Measurements from ENCODE around the gene LEO1.

Gene LEO1

GRCh38 chr15:51973220-51973619, 1.6 kb upstream of the LEO1 start:
- no peak for DNase-seq (ENCODE audit: insufficient read length, low spot score)
- TF ChIP-seq POLR2A (IDR thresholded peaks at IDR 0.05; ENCODE audit: low read depth, low read length) (no peak), POLR2AphosphoS5 (IDR thresholded peaks at IDR 0.05; ENCODE audit: low read depth, low read length) (no peak), SPI1 (IDR thresholded peaks at IDR 0.05; ENCODE audit: low read depth, low read length) (no peak), PAX5 (IDR thresholded peaks at IDR 0.05; ENCODE audit: insufficient read depth, low read length, severe bottlenecking) (no peak), TAF1 (IDR thresholded peaks at IDR 0.05; ENCODE audit: low read depth, low read length) (no peak), POU2F2 (IDR thresholded peaks at IDR 0.05; ENCODE audit: low read depth, low read length) (no peak)
- no peak for FAIRE-seq

DNA sequence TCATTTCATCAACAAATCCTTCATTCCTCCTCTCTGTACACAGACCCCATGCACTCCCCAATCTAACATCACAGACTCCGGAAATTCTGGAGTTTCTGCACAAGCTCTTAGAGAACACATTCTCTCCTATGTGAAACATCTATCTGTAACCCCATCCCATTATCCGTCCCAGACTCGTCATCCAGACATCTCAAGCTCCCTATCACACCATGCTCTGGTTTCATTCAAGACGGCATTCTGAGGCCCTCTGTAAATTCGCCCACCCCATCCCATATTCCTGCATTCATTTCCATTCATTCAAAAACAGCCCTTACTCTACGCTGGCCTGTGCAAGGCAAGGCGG, 575 bp downstream of the LEO1 start:
- no peak for FAIRE-seq
- TF ChIP-seq PAX5 (IDR thresholded peaks at IDR 0.05; ENCODE audit: insufficient read depth, low read length, severe bottlenecking) = no peak
- no peak for DNase-seq (ENCODE audit: insufficient read length, low spot score)

- TF ChIP-seq TAF1 (IDR thresholded peaks at IDR 0.05; ENCODE audit: low read depth, low read length) (no peak), PAX5 (IDR thresholded peaks at IDR 0.05; ENCODE audit: insufficient read depth, low read length, severe bottlenecking) (no peak), POLR2AphosphoS5 (IDR thresholded peaks at IDR 0.05; ENCODE audit: low read depth, low read length) (no peak), POLR2A (IDR thresholded peaks at IDR 0.05; ENCODE audit: low read depth, low read length) (no peak), POU2F2 (IDR thresholded peaks at IDR 0.05; ENCODE audit: low read depth, low read length) (no peak), SPI1 (IDR thresholded peaks at IDR 0.05; ENCODE audit: low read depth, low read length) (no peak)
- no peak for FAIRE-seq
- no peak for DNase-seq (ENCODE audit: insufficient read length, low spot score)
Measured at GRCh38 chr15:51970132-51970817, 1.3 kb downstream of the LEO1 start.

DNA sequence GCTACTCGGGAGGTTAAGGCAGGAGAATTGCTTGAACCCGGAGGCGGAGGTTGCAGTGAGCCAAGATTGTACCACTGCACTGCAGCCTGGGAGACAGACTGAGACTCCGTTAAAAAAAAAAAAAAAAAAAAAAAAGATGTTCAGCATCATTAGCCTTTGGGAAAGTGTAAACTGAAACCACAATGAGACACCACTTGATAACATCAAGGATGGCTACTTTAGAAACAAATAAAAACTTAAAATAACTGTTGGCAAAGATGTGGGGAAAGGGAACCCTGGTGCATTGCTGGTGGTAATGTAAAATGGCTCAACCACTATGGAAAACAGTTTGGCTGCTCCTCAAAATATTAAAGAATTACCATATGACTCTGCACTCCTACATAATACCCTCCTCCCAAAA, 1.9 kb downstream of the LEO1 start:
- FAIRE-seq (no peak), DNase-seq (ENCODE audit: insufficient read length, low spot score) (no peak)
- TF ChIP-seq TAF1 (IDR thresholded peaks at IDR 0.05; ENCODE audit: low read depth, low read length) (no peak), SPI1 (IDR thresholded peaks at IDR 0.05; ENCODE audit: low read depth, low read length) (no peak), POU2F2 (IDR thresholded peaks at IDR 0.05; ENCODE audit: low read depth, low read length) (no peak), PAX5 (IDR thresholded peaks at IDR 0.05; ENCODE audit: insufficient read depth, low read length, severe bottlenecking) (no peak), POLR2A (IDR thresholded peaks at IDR 0.05; ENCODE audit: low read depth, low read length) (no peak), POLR2AphosphoS5 (IDR thresholded peaks at IDR 0.05; ENCODE audit: low read depth, low read length) (no peak)

- TF ChIP-seq TAF1 (IDR thresholded peaks at IDR 0.05; ENCODE audit: low read depth, low read length) = no peak
- DNase-seq (ENCODE audit: insufficient read length, low spot score) (no peak), FAIRE-seq (no peak)
Measured at GRCh38 chr15:51967583-51967982, 4.0 kb downstream of the LEO1 start.

GRCh38 chr15:51966192-51966591, 5.4 kb downstream of the LEO1 start:
- DNase-seq (ENCODE audit: insufficient read length, low spot score) (no peak), FAIRE-seq (no peak)
- TF ChIP-seq POU2F2 (IDR thresholded peaks at IDR 0.05; ENCODE audit: low read depth, low read length) = no peak

- TF ChIP-seq POLR2A (IDR thresholded peaks at IDR 0.05; ENCODE audit: low read depth, low read length) (no peak), SPI1 (IDR thresholded peaks at IDR 0.05; ENCODE audit: low read depth, low read length) (no peak), POU2F2 (IDR thresholded peaks at IDR 0.05; ENCODE audit: low read depth, low read length) (no peak), TAF1 (IDR thresholded peaks at IDR 0.05; ENCODE audit: low read depth, low read length) (no peak), PAX5 (IDR thresholded peaks at IDR 0.05; ENCODE audit: insufficient read depth, low read length, severe bottlenecking) (no peak), POLR2AphosphoS5 (IDR thresholded peaks at IDR 0.05; ENCODE audit: low read depth, low read length) (no peak)
- no peak for DNase-seq (ENCODE audit: insufficient read length, low spot score)
- FAIRE-seq = no peak
Measured at GRCh38 chr15:51965691-51966090, 5.9 kb downstream of the LEO1 start.

DNA sequence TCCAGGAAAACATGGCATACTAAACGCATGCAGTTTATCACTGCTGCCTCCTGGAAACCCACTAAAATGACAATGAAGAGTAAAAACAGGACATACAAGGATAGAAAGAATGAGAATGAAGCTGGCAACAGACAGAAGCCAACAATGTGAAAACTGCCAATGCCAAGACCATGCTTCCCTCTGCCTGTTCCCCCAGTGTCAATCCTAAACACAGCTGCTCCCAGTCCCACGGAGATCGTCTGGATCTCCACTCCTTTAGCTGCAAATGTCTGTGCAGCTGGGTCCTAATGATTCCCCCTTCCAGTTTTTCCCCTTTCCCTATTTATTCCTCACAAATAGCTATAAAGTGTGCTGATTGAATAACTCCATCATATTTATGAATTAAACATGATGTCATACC, 16.1 kb downstream of the LEO1 start:
- TF ChIP-seq POU2F2 (IDR thresholded peaks at IDR 0.05; ENCODE audit: low read depth, low read length) (no peak), POLR2A (IDR thresholded peaks at IDR 0.05; ENCODE audit: low read depth, low read length) (no peak), SPI1 (IDR thresholded peaks at IDR 0.05; ENCODE audit: low read depth, low read length) (no peak), TAF1 (IDR thresholded peaks at IDR 0.05; ENCODE audit: low read depth, low read length) (no peak), PAX5 (IDR thresholded peaks at IDR 0.05; ENCODE audit: insufficient read depth, low read length, severe bottlenecking) (no peak), POLR2AphosphoS5 (IDR thresholded peaks at IDR 0.05; ENCODE audit: low read depth, low read length) (no peak)
- DNase-seq (ENCODE audit: insufficient read length, low spot score) = no peak
- FAIRE-seq = no peak

DNA sequence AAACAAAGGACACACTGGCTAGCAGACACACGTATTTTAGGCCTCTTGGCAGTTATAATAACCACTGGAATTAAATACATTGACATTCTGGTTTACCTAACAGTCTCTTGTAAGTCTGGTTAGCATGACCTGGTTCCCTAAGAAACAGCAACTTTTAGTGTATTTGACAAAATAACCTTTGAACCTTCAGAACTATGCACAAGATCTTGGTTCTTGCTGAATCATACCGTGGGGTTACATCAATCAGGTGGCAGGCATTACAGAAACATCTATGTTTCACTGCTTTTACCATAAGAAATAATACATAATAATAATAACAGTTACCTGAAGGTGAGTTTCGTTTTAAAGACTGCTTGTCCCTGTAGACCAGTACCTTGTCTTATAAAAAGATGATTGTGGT, 18.8 kb downstream of the LEO1 start:
- no peak for DNase-seq (ENCODE audit: insufficient read length, low spot score)
- no peak for FAIRE-seq
- TF ChIP-seq SPI1 (IDR thresholded peaks at IDR 0.05; ENCODE audit: low read depth, low read length) = no peak
- no peak for TF ChIP-seq POLR2AphosphoS5 (IDR thresholded peaks at IDR 0.05; ENCODE audit: low read depth, low read length)
- TF ChIP-seq POU2F2 (IDR thresholded peaks at IDR 0.05; ENCODE audit: low read depth, low read length) = no peak
- TF ChIP-seq TAF1 (IDR thresholded peaks at IDR 0.05; ENCODE audit: low read depth, low read length) = no peak

DNA sequence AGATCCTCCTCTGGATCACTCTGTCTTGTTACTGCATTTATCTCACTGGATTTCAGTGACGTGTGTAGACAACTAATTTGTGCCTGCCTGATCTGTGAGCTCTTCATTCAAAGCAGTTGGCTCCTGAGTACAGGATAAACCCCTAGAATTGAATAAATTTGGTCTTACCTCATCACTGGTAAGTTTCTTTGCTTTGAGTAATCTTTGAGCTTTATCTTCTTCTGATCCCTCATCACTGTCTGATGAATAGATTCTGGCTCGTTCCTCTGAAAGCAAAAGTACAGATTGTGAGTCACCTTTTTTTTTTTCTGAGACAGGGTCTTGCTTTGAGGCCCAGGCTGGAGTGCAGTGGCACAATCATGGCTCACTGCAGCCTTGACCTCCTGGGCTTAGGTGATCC, 24.5 kb downstream of the LEO1 start:
- DNase-seq (ENCODE audit: insufficient read length, low spot score) (no peak), FAIRE-seq (no peak)
- TF ChIP-seq TAF1 (IDR thresholded peaks at IDR 0.05; ENCODE audit: low read depth, low read length) (no peak), POU2F2 (IDR thresholded peaks at IDR 0.05; ENCODE audit: low read depth, low read length) (no peak), POLR2AphosphoS5 (IDR thresholded peaks at IDR 0.05; ENCODE audit: low read depth, low read length) (no peak), POLR2A (IDR thresholded peaks at IDR 0.05; ENCODE audit: low read depth, low read length) (no peak)

- no peak for FAIRE-seq
Measured at GRCh38 chr15:51939216-51939615, 32.4 kb downstream of the LEO1 start.

More at GRCh38 chr15:51939216-51939615, 32.4 kb downstream of the LEO1 start:
- TF ChIP-seq SPI1 (IDR thresholded peaks at IDR 0.05; ENCODE audit: low read depth, low read length) = no peak
- no peak for DNase-seq (ENCODE audit: insufficient read length, low spot score)
